Measurements from ENCODE around the gene NDUFAB1. TPM values are rescaled to one million over a fixed set of nuclear protein-coding genes. Genes with fewer than 3 reads are reported as not detected.
"Not testable (repeated sequence)": the region's sequence is repeated elsewhere in the genome, so short reads cannot be mapped to it uniquely, and the experiment has no call there.

The NDUFAB1 gene
- total RNA-seq, 1 donor from 2014 or later = 75.9 TPM

DNA sequence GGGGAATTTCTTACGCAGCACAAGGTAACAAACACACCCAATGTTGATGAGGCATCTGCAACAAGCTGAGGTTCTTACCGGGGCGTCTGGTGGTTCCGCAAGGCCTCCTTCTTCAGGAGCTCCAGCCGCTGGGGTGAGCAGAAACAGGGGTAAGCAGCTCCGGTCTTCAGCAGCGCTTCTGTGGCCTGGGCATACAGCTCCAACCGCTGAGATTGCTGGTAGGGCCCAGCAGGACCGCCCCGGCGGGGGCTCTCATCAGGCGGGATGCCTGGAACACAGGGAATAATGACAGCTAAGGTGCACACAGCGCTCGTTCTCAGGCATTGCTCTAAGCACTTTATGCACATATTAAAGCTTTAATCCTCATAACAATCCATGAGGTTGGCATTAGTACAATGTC is 51.7 kb downstream of the NDUFAB1 start:
- no peak overlapping the region for H3K4me3 Mint-ChIP-seq (ENCODE audit: low read depth)
- H3K27me3 Mint-ChIP-seq = no peaks in the 10 kb centered on the region
- TF ChIP-seq, protein P1, sequence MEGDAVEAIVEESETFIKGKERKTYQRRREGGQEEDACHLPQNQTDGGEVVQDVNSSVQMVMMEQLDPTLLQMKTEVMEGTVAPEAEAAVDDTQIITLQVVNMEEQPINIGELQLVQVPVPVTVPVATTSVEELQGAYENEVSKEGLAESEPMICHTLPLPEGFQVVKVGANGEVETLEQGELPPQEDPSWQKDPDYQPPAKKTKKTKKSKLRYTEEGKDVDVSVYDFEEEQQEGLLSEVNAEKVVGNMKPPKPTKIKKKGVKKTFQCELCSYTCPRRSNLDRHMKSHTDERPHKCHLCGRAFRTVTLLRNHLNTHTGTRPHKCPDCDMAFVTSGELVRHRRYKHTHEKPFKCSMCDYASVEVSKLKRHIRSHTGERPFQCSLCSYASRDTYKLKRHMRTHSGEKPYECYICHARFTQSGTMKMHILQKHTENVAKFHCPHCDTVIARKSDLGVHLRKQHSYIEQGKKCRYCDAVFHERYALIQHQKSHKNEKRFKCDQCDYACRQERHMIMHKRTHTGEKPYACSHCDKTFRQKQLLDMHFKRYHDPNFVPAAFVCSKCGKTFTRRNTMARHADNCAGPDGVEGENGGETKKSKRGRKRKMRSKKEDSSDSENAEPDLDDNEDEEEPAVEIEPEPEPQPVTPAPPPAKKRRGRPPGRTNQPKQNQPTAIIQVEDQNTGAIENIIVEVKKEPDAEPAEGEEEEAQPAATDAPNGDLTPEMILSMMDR (IDR thresholded peaks at IDR 0.05; ENCODE audit: unreplicated experiment) = no peak
- no peaks in the 10 kb centered on the region for H3K4me1 Mint-ChIP-seq (ENCODE audit: low read depth)
- no peaks in the 10 kb centered on the region for H3K9me3 Mint-ChIP-seq (ENCODE audit: low read depth)
- DNase-seq (ENCODE audit: low spot score, unreplicated experiment) = no peak
- no peak overlapping the region for H3K27ac Mint-ChIP-seq
- peaks cover 5% of the 10 kb centered on the region for H3K36me3 Mint-ChIP-seq (ENCODE audit: insufficient read depth)

DNA sequence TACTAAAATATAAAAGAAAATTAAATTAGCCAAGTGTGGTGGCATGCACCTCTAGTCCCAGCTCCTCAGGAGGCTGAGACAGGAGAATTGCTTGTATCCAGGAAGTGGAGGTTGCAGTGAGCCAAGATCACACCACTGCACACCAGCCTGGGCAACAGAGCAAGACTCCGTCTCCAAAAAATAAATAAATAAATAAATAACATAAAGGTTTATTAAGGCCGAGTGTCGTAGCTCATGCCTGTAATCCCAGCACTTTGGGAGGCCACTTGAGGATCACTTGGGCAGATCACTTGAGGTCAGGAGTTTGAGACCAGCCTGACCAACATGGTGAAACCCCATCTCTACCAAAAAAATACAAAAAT is 55.3 kb downstream of the NDUFAB1 start:
- H3K9me3 Mint-ChIP-seq (ENCODE audit: low read depth); H3K4me1 Mint-ChIP-seq (ENCODE audit: low read depth); DNase-seq (ENCODE audit: low spot score, unreplicated experiment); H3K36me3 Mint-ChIP-seq (ENCODE audit: insufficient read depth); H3K27ac Mint-ChIP-seq; H3K27me3 Mint-ChIP-seq; H3K4me3 Mint-ChIP-seq (ENCODE audit: low read depth): not testable (repeated sequence)

DNA sequence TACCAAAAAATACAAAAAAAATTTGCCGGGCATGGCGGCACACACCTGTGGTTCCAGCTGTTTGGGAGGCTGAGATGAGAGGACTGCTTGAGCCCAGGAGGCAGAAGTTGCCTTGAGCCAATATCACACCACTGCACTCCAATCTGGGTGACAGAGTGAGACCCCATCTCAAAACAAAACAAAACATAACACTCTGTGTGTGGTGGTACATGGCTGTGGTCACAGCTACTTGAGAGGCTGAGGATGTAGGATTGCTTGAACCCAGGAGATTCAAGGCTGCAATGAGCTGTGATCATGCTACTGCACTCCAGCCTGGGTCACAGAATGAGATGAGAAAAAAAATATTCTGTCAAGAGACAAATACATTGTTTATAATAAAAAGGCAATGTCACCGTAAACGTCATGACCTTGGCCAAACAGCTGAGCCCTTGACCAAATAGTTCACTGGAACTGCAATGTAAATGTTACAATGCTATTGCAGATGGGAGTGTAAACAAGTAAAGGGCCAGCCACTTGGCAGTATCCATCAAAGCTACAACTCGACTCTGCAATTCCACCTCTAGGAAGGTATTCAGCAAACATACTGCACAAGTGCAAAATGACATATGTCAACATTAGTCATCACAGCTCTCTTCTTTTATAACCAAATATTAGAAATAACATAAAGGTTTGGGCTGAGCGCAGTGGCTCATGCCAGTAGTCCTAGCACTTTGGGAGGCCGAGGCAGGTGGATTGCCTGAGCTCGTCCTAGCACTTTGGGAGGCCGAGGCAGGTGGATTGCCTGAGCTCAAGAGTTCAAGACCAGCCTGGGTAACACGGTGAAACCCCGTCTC is 55.9 kb downstream of the NDUFAB1 start:
- Mint-ChIP-seq H3K27me3 (no peaks in the 10 kb centered on the region), H3K9me3 (ENCODE audit: low read depth) (no peaks in the 10 kb centered on the region), H3K4me1 (ENCODE audit: low read depth) (no peaks in the 10 kb centered on the region), H3K4me3 (ENCODE audit: low read depth) (no peak overlapping the region), H3K36me3 (ENCODE audit: insufficient read depth) (peaks cover 6% of the 10 kb centered on the region), H3K27ac (no peak overlapping the region)
- DNase-seq (ENCODE audit: low spot score, unreplicated experiment) = no peak
- TF ChIP-seq, protein P1 (IDR thresholded peaks at IDR 0.05; ENCODE audit: unreplicated experiment) = no peak

DNA sequence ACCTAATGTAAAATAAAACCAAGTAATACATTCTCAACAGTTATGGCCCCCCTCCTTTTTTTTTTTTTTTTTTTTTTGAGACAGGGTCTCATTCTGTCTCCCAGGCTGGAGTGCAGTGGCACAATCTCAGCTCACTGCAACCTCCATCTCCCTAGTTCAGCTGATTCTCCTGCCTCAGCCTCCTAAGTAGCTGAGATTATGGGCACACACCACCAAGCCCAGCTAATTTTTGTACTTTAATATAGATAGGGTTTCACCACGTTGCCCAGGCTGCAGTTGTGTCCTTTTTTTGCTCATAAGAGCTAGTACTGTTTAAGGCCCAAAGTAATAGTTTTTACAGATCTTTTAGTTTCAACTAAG is 57.2 kb downstream of the NDUFAB1 start:
- no peaks in the 10 kb centered on the region for H3K4me1 Mint-ChIP-seq (ENCODE audit: low read depth)
- H3K27ac Mint-ChIP-seq = no peak overlapping the region
- no peak overlapping the region for H3K4me3 Mint-ChIP-seq (ENCODE audit: low read depth)
- peaks cover 6% of the 10 kb centered on the region for H3K36me3 Mint-ChIP-seq (ENCODE audit: insufficient read depth)
- H3K27me3 Mint-ChIP-seq = no peaks in the 10 kb centered on the region
- TF ChIP-seq, protein P1 (IDR thresholded peaks at IDR 0.05; ENCODE audit: unreplicated experiment) = no peak
- no peaks in the 10 kb centered on the region for H3K9me3 Mint-ChIP-seq (ENCODE audit: low read depth)
- DNase-seq (ENCODE audit: low spot score, unreplicated experiment) = no peak

DNA sequence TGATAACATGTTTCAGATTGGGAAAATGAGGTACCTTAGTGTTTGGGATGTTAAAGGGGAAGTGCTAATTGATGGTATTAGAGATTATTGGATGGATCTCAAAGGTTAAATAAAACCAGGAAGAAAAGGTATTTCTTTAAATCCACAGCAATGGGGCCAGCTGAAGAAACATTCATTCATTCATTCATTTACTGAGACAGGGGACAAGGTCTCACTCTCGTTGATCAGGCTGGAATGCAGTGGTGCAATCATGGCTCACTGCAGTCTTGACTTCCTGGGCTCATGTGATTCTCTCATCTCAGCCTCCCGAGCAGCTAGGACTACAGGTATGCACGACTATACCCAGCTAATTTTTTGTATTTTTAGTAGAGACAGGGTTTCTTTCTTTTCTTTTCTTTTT is 58.7 kb downstream of the NDUFAB1 start:
- no peak for DNase-seq (ENCODE audit: low spot score, unreplicated experiment)
- Mint-ChIP-seq H3K27ac (no peak overlapping the region), H3K9me3 (ENCODE audit: low read depth) (no peaks in the 10 kb centered on the region), H3K27me3 (no peaks in the 10 kb centered on the region), H3K4me1 (ENCODE audit: low read depth) (no peaks in the 10 kb centered on the region), H3K36me3 (ENCODE audit: insufficient read depth) (peaks cover 9% of the 10 kb centered on the region), H3K4me3 (ENCODE audit: low read depth) (no peak overlapping the region)
- TF ChIP-seq, protein P1 (IDR thresholded peaks at IDR 0.05; ENCODE audit: unreplicated experiment) = no peak

DNA sequence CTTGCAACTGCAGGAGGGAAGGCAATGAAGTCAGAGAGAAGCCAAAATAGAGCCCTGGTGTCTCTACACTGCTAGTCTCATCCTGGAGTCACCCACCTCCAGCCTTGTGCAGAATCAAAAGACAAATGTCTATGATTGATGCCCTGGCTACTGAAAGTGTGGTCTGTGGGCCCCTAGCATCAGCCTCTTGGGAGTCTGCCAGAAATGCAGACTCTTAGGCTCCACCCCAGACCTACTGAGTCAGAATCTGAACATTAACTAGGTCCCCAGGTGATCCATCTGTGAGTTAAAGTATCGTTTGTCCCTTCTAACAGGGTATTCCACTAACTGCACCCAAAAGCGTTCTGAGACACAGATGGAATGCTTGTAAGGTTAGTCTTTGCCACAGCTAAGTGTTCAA is 60.2 kb downstream of the NDUFAB1 start:
- Mint-ChIP-seq H3K36me3 (ENCODE audit: insufficient read depth) (peaks cover 9% of the 10 kb centered on the region), H3K4me1 (ENCODE audit: low read depth) (no peaks in the 10 kb centered on the region), H3K27me3 (no peaks in the 10 kb centered on the region), H3K27ac (no peak overlapping the region), H3K4me3 (ENCODE audit: low read depth) (no peak overlapping the region), H3K9me3 (ENCODE audit: low read depth) (no peaks in the 10 kb centered on the region)
- DNase-seq (ENCODE audit: low spot score, unreplicated experiment) = no peak
- TF ChIP-seq, protein P1 (IDR thresholded peaks at IDR 0.05; ENCODE audit: unreplicated experiment) = no peak

All from progenitor cell of endocrine pancreas (in vitro differentiated cells).